ENCODE data around the gene NDUFS6.
A peak's percentile ranks its signal among the peaks of the same experiment; 100 is the strongest.

The NDUFS6 gene

GRCh38 chr5:1853531-1853930 lies 52.3 kb downstream of the NDUFS6 start:
- TF ChIP-seq BACH2 (CRISPR knock-in tag; IDR thresholded peaks at IDR 0.05; ENCODE audit: borderline replicate concordance) (no peak), RARB (CRISPR knock-in tag; IDR thresholded peaks at IDR 0.05) (no peak), TCF4 (CRISPR knock-in tag; IDR thresholded peaks at IDR 0.05; ENCODE audit: borderline replicate concordance) (no peak), PATZ1 (CRISPR knock-in tag; IDR thresholded peaks at IDR 0.05; ENCODE audit: borderline replicate concordance) (no peak), ZNF565 (CRISPR knock-in tag; conservative IDR thresholded peaks at IDR 0.05; ENCODE audit: low read depth) (no peak), SNAI2 (CRISPR knock-in tag; IDR thresholded peaks at IDR 0.05) (no peak), PPARA (CRISPR knock-in tag; IDR thresholded peaks at IDR 0.05; ENCODE audit: borderline replicate concordance) (no peak), CSRNP3 (CRISPR knock-in tag; IDR thresholded peaks at IDR 0.05) (no peak), CREB5 (CRISPR knock-in tag; IDR thresholded peaks at IDR 0.05; ENCODE audit: low read depth) (no peak), ISL1 (CRISPR knock-in tag; IDR thresholded peaks at IDR 0.05) (no peak)

GRCh38 chr5:1855075-1855474 lies 53.9 kb downstream of the NDUFS6 start:
- TF ChIP-seq CSRNP3 (CRISPR knock-in tag; IDR thresholded peaks at IDR 0.05) (no peak), CREB5 (CRISPR knock-in tag; IDR thresholded peaks at IDR 0.05; ENCODE audit: low read depth) (no peak), ZFP30 (CRISPR knock-in tag; IDR thresholded peaks at IDR 0.05) (no peak), GLIS3 (CRISPR knock-in tag; IDR thresholded peaks at IDR 0.05) (no peak)
- ATAC-seq: no peak

More at GRCh38 chr5:1853531-1853930, 52.3 kb downstream of the NDUFS6 start:
- ATAC-seq: no peak

GRCh38 chr5:1855596-1855995 lies 54.4 kb downstream of the NDUFS6 start:
- no peak for TF ChIP-seq ESRRG (CRISPR knock-in tag; IDR thresholded peaks at IDR 0.05)
- TF ChIP-seq ZNF8 (CRISPR knock-in tag; IDR thresholded peaks at IDR 0.05): no peak
- TF ChIP-seq SNAI2 (CRISPR knock-in tag; IDR thresholded peaks at IDR 0.05): no peak
- TF ChIP-seq GLIS3 (CRISPR knock-in tag; IDR thresholded peaks at IDR 0.05): no peak
- no peak for TF ChIP-seq CREB5 (CRISPR knock-in tag; IDR thresholded peaks at IDR 0.05; ENCODE audit: low read depth)
- TF ChIP-seq TCF4 (CRISPR knock-in tag; IDR thresholded peaks at IDR 0.05; ENCODE audit: borderline replicate concordance): no peak
- TF ChIP-seq CSRNP3 (CRISPR knock-in tag; IDR thresholded peaks at IDR 0.05): no peak
- TF ChIP-seq ARNTL (CRISPR knock-in tag; IDR thresholded peaks at IDR 0.05; ENCODE audit: borderline replicate concordance, low read depth): no peak
- TF ChIP-seq POU6F1 (CRISPR knock-in tag; IDR thresholded peaks at IDR 0.05; ENCODE audit: borderline replicate concordance, low read depth): no peak
- TF ChIP-seq ZNF565 (CRISPR knock-in tag; conservative IDR thresholded peaks at IDR 0.05; ENCODE audit: low read depth): no peak
- TF ChIP-seq ZFP3 (CRISPR knock-in tag; IDR thresholded peaks at IDR 0.05): no peak
- TF ChIP-seq CSDC2 (CRISPR knock-in tag; IDR thresholded peaks at IDR 0.05): no peak
- TF ChIP-seq RARB (CRISPR knock-in tag; IDR thresholded peaks at IDR 0.05): no peak
- no peak for TF ChIP-seq PPARA (CRISPR knock-in tag; IDR thresholded peaks at IDR 0.05; ENCODE audit: borderline replicate concordance)
- no peak for TF ChIP-seq TOX (CRISPR knock-in tag; IDR thresholded peaks at IDR 0.05; ENCODE audit: borderline replicate concordance)
- ATAC-seq: peak; percentile 13; the same call in 1 of the 3 replicates

Measured in SK-N-SH treated with all-trans-retinoic acid at 6 μM for 48 hours (cell line).